NOMO-1 treated with DMSO at 0.1 percent for 48 hours (cell line): ENCODE measurements around the gene COQ4.

Experiments used
- DNase-seq: peaks from one replicate; lab custom pipeline; 2025; ENCODE audit not compliant: unreplicated experiment; lab: John Stamatoyannopoulos, UW

The COQ4 gene

DNA sequence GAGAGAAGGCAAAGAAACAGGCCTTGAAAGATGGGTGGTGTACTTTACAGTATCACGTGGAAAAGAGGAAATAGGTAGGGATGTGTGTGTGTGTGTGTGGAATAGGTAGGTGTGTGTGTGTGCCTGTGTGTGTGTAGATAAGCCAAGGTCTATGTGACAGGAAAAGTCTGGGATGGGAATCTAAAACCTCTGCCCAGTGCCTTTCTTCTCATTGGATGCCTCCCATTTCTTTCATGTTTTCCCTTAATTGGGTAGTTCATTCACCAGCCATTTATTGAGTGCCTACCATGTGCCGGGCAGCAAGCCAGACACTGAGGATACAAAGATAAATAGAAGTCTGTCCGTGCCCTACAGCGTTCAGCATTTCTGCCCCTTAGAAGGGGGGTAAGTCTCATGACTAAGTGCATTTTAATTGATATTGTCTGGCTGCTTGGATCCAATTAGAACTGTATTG is 49.6 kb downstream of the COQ4 start:
- DNase-seq, result no peak

DNA sequence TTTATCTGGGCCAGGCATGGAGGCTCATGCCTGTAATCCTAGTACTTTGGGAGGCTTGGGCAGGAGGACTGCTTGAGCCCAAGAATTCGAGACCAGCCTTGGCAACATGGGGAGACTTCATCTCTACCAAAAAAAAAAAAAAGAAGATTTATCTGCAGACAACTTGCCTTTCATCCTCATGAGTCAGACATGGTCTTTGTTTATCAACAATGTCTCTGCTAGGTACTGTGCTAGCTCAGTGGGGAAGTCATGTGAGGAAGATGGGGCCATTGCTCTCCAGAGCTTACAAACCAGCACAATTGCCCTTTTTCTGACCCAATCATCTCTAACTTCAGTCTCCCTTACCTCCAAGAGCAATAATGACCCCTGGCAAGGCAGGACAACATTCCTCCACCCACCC is 50.1 kb downstream of the COQ4 start:
- DNase-seq, result no peak

DNA sequence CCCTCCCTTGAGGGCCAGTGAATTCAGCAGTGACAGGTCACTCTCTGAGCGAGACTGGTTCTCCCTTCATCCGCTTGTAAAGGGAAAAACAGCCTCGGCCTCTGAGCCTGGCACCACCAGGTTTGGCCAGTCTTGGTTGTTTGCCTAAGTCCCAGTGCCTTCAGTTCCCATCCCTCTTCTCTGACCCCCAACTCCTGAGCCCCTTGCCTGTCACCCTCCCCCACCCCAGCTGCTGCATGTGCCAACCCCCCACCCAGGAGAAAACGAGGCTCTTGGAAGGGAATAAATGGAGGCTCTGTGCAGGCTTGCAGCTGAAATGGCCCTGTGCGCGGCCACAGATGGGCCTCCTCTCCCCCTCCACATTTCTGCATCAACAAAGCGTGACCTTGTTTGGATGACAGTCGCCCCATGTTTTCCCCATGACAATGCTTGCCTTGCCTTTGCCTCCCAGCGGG is 51.6 kb downstream of the COQ4 start:
- no peak for DNase-seq

DNA sequence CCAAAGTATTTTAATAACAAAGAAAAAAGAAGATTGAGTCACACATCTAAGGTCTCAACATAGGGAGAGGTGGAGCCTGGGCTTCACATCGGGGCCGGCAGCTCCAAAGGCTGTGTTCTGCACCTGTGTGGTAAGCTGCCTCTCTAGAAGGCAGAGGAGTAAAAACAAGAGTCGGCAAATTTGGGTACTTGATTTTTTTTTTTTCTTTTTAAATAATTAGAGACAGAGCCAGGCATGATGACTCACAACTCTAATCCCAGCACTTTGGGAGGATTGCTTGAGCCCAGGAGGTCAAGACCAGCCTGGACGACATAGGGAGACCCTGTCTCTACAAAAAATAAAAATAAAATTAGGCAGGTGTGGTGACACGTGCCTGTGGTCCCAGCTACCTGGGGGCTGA is 53.2 kb downstream of the COQ4 start:
- DNase-seq, result no peak

DNA sequence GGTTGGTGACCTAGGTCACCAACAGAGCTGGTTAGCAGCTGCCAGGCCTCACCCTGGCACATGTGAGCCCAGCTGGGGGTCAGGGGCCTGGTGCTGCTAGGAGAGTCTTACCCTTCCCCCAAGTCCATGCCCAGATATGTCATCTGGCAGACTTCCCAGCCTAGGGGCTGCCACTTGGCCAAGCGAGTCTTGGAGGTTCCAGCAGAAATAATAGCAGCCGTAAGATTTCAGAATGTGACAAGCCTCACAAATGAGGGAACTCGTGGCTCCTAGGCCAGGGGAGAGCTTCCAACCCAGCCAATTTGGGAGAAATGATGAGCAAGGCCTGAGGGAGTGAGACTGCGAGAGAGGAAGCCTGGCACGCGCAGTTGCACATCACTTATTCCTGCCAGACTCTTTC is 59.6 kb downstream of the COQ4 start:
- DNase-seq, result no peak

DNA sequence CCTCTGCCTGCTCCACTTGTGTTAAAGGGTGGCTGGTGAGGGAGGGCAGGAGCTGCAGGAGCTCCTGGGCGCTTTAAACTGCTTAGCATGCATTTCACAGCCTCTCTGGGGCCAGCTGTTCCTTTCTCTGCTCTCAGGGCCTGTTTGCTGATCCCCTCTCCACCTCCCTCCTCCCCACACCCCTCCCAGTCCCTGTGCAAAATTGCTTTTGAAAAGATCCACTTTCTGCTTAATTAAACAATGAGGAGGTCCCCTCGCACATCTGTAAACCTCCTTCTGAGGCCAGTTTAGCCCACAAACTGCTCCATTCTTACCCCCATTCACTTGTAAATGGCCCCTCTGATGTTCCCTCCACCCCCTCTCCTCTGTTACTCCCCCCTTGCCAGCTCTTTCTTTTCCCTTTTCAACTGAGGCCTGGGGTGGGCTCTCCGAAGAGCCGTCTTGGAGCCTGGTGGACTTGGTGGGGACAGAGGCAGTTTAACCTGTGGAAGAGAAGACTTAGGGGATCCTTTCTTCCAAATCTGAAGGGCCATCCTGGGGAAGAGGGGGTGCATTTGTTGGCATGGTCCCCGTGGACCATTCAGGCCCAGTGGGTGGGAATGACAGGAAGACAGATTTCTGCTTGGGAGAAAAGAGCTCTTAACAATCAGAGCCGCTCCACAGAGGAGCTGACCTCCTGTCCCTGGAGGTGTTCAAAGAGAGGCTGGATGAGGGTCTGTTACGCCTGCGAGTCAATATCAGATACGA is 60.5 kb downstream of the COQ4 start:
- DNase-seq, result no peak
